H1 (cell line): ENCODE data around the gene ARID3B. TPM values are rescaled to one million over a fixed set of nuclear protein-coding genes. Genes with fewer than 3 reads are reported as not detected.

Experiments
- CTCF ChIA-PET: fragments of 300-600 bp; sonication (Branson Sonifier 250); formaldehyde crosslinking; loops from one replicate; lab custom pipeline; 2021; ENCODE audit not compliant: partially characterized antibody; lab: Charles Lee
- POLR2A ChIA-PET: fragments of 300-600 bp; sonication (Branson Sonifier 250); formaldehyde crosslinking; loops from one replicate; lab custom pipeline; 2021; ENCODE audit warnings: inconsistent platforms; ENCODE audit not compliant: partially characterized antibody; lab: Charles Lee
- DNase-seq, 2 experiments: peaks; one replicate each; pipeline versions ENCODE4 v3.0.0 to v3.0.0-alpha.2; 2010 to 2022; ENCODE audit warnings: low spot score in 2 of 2, low read depth in 1 of 2, mixed read lengths in 1 of 2
- FAIRE-seq: peaks from 2 replicates; lab custom pipeline; 2011; peaks lifted over from hg19 to GRCh38; lab: Jason Lieb, UNC
- H2AFZ ChIP-seq: 2 replicates; pipeline ENCODE4 v1.8.1; 2012; ENCODE audit warnings: low read length, inconsistent platforms
- H2AK5ac ChIP-seq: 2 replicates; pipeline ENCODE4 v1.6.1; 2013; ENCODE audit warnings: low read depth, low read length
- H2BK120ac ChIP-seq: replicated peaks from 2 replicates; pipeline ENCODE3; 2013; ENCODE audit warnings: low read depth, low read length, inconsistent platforms
- H2BK12ac ChIP-seq: 2 replicates; pipeline ENCODE4 v1.6.1; 2013; ENCODE audit warnings: low read depth, low read length
- H2BK15ac ChIP-seq: 2 replicates; pipeline ENCODE4 v1.6.1; 2013; ENCODE audit warnings: low read length
- H2BK20ac ChIP-seq: 2 replicates; pipeline ENCODE4 v1.6.1; 2013; ENCODE audit warnings: low read length
- H2BK5ac ChIP-seq: 2 replicates; pipeline ENCODE4 v1.6.1; 2013; ENCODE audit warnings: low read depth, low read length
- H3K14ac ChIP-seq: 2 replicates; pipeline ENCODE4 v1.6.1; 2013; ENCODE audit warnings: inconsistent platforms; ENCODE audit not compliant: insufficient read length
- H3K18ac ChIP-seq: 2 replicates; pipeline ENCODE4 v1.6.1; 2013; ENCODE audit warnings: low read length; ENCODE audit errors: extremely low read depth
- H3K23ac ChIP-seq: 2 replicates; pipeline ENCODE4 v1.6.1; 2013; ENCODE audit warnings: inconsistent platforms; ENCODE audit not compliant: insufficient read length
- H3K23me2 ChIP-seq: 2 replicates; pipeline ENCODE4 v1.6.1; 2013; ENCODE audit warnings: low read depth, low read length
- H3K27ac ChIP-seq: 2 replicates; pipeline ENCODE4 v1.6.1; 2011; ENCODE audit warnings: low read depth, low read length, inconsistent platforms
- H3K27me3 ChIP-seq, 4 experiments: replicated peaks in 1 of 4; 1 replicate in 1 of 4; 2 replicates in 3 of 4; pipeline versions ENCODE4 v1.6.1 to v1.8.1; 2011 to 2013; ENCODE audit warnings: low read length in 3 of 4, mild to moderate bottlenecking in 3 of 4, inconsistent platforms in 2 of 4, mixed read lengths in 2 of 4, moderate library complexity in 1 of 4; ENCODE audit not compliant: control insufficient read depth in 3 of 4, insufficient read depth in 3 of 4; ENCODE audit errors: extremely low read depth in 1 of 4
- H3K36me3 ChIP-seq, 4 experiments: 2 replicates each; pipeline versions ENCODE4 v1.6.1 to v1.8.1; 2011 to 2013; ENCODE audit warnings: mild to moderate bottlenecking in 4 of 4, low read length in 3 of 4, moderate library complexity in 2 of 4, control low read depth in 1 of 4, inconsistent platforms in 1 of 4; ENCODE audit not compliant: insufficient read depth in 4 of 4, control insufficient read depth in 2 of 4
- H3K4ac ChIP-seq: replicated peaks from 2 replicates; pipeline ENCODE3; 2013; ENCODE audit warnings: low read length, low read depth, mixed read lengths, inconsistent platforms; ENCODE audit not compliant: insufficient read length
- H3K4me1 ChIP-seq, 4 experiments: replicated peaks in 1 of 4; 1 replicate in 1 of 4; 2 replicates in 3 of 4; pipeline versions ENCODE4 v1.6.1 to v1.8.1; 2011 to 2013; ENCODE audit warnings: low read length in 3 of 4, inconsistent platforms in 2 of 4, mixed read lengths in 1 of 4; ENCODE audit not compliant: insufficient read depth in 4 of 4, control insufficient read depth in 3 of 4
- H3K4me2 ChIP-seq, 2 experiments: 2 replicates each; pipeline versions ENCODE4 v1.6.1 to v1.8.1; 2011 to 2013; ENCODE audit warnings: low read depth in 2 of 2, low read length in 2 of 2, control low read depth in 1 of 2, inconsistent platforms in 1 of 2, mild to moderate bottlenecking in 1 of 2; ENCODE audit not compliant: insufficient read depth in 1 of 2
- H3K4me3 ChIP-seq, 4 experiments: fragments of 200-600, 300-600 bp in 1 of 4; sonication (generic), shearing (Covaris generic), sonication (Bioruptor Twin) in 1 of 4; 2 replicates each; pipeline versions ENCODE4 v1.5.1 to v1.8.1; 2011 to 2016; ENCODE audit warnings: low read length in 4 of 4, low read depth in 3 of 4, control low read depth in 2 of 4, inconsistent platforms in 2 of 4, mild to moderate bottlenecking in 2 of 4, mixed read lengths in 1 of 4, moderate library complexity in 1 of 4; ENCODE audit not compliant: insufficient read depth in 2 of 4; ENCODE audit errors: extremely low read depth in 1 of 4
- H3K56ac ChIP-seq: replicated peaks from 2 replicates; pipeline ENCODE3; 2013; ENCODE audit warnings: low read depth, mild to moderate bottlenecking, mixed read lengths, low read length, inconsistent platforms; ENCODE audit not compliant: insufficient read length
- H3K79me1 ChIP-seq: 2 replicates; pipeline ENCODE4 v1.6.1; 2013; ENCODE audit warnings: low read depth, low read length, control low read depth
- H3K79me2 ChIP-seq, 2 experiments: 2 replicates each; pipeline versions ENCODE4 v1.6.1 to v1.8.1; 2012 to 2013; ENCODE audit warnings: low read length in 2 of 2, mild to moderate bottlenecking in 2 of 2, inconsistent platforms in 1 of 2; ENCODE audit not compliant: insufficient read depth in 2 of 2, control insufficient read depth in 1 of 2
- H3K9ac ChIP-seq, 4 experiments: replicated peaks in 1 of 4; 1 replicate in 1 of 4; 2 replicates in 3 of 4; pipeline versions ENCODE4 v1.6.1 to v1.8.1; 2011 to 2013; ENCODE audit warnings: low read depth in 3 of 4, low read length in 3 of 4, control low read depth in 2 of 4, mild to moderate bottlenecking in 2 of 4, moderate library complexity in 2 of 4, inconsistent platforms in 1 of 4; ENCODE audit errors: extremely low read depth in 1 of 4
- H3K9me3 ChIP-seq, 2 experiments: 2 replicates each; pipeline versions ENCODE4 v1.6.1 to v1.8.1; 2012 to 2013; ENCODE audit warnings: mild to moderate bottlenecking in 2 of 2, moderate library complexity in 2 of 2, control low read depth in 1 of 2, inconsistent platforms in 1 of 2, low read depth in 1 of 2, low read length in 1 of 2, mixed read lengths in 1 of 2; ENCODE audit not compliant: insufficient read depth in 2 of 2
- H4K20me1 ChIP-seq, 2 experiments: replicated peaks in 1 of 2; 2 replicates each; pipeline versions ENCODE3 to v1.8.1; 2011 to 2013; ENCODE audit warnings: inconsistent platforms in 2 of 2, low read length in 2 of 2, mild to moderate bottlenecking in 1 of 2; ENCODE audit not compliant: insufficient read depth in 2 of 2, control insufficient read depth in 1 of 2
- H4K5ac ChIP-seq: 2 replicates; pipeline ENCODE4 v1.6.1; 2013; ENCODE audit warnings: low read length, low read depth, mixed read lengths, inconsistent platforms; ENCODE audit not compliant: insufficient read length
- H4K8ac ChIP-seq: 2 replicates; pipeline ENCODE4 v1.8.0; 2013; ENCODE audit warnings: mild to moderate bottlenecking, moderate library complexity, low read length, inconsistent platforms; ENCODE audit not compliant: insufficient read depth; ENCODE audit errors: extremely low read depth
- H4K91ac ChIP-seq: replicated peaks from 2 replicates; pipeline ENCODE3; 2013; ENCODE audit warnings: low read length, mixed read lengths, inconsistent platforms; ENCODE audit not compliant: insufficient read length
- WGBS, 2 experiments: shearing (Covaris generic) in 1 of 2; methylation state at CpG; one replicate each; pipeline versions ENCODE4 v1.1.6 to v1.1.7; 2013 to 2015; ENCODE audit warnings: low lambda C conversion rate in 2 of 2, mixed read lengths in 2 of 2, inconsistent platforms in 1 of 2, low coverage in 1 of 2, missing lambda C conversion rate in 1 of 2; ENCODE audit not compliant: insufficient replicate concordance in 2 of 2, insufficient coverage in 1 of 2, insufficient read length in 1 of 2; ENCODE audit errors: extremely low coverage in 1 of 2, missing lambda C conversion rate in 1 of 2; 5-methylcytosine and 5-hydroxymethylcytosine counted together
- polyA plus RNA-seq, 7 experiments: library from polyadenylated mRNA; depleted of rRNA in 3 of 7; stranded (reverse) in 5 of 7; unstranded in 2 of 7; fragments of >200 nt in 5 of 7; fragments of 200-250 nt in 2 of 7; gene quantifications; 1 replicate in 5 of 7; 2 replicates in 1 of 7; 4 replicates in 1 of 7; pipeline versions ENCODE4 v1.2.1 to v1.2.3, GENCODE V29; 2011 to 2013; ENCODE audit warnings: missing spikeins in 2 of 7, mixed read lengths in 2 of 7
- total RNA-seq: library from RNA; stranded (reverse); fragmentation: NEBNext Ultra II Directional; extraction: Animal tissue kit (Norgen Biotek cat#: 25700); gene quantifications from 2 replicates; pipeline ENCODE4 v1.2.1, GENCODE V29; 2021
- TF ChIP-seq, protein P1 (sequence below): IDR thresholded peaks from 2 replicates; pipeline ENCODE4 v1.6.1; 2011; ENCODE audit warnings: low read depth, mild to moderate bottlenecking, low read length; ENCODE audit not compliant: insufficient read depth

The ARID3B gene
- total and polyA plus RNA-seq, 2 of the 8 experiments (the other 6 are each of a cell fraction or from before 2014, with no cell fraction given): 81.0 to 115 TPM

- FAIRE-seq: no peak
- Histone ChIP-seq H2BK12ac (no peak overlapping the region), H3K4me1 (no peaks in the 10 kb centered on the region), H3K18ac (no peak overlapping the region), H3K36me3 (peaks cover 21 to 36% (median 27%) of the 10 kb centered on the region in 4 experiments), H3K9me3 (no peaks in the 10 kb centered on the region), H4K8ac (no peak overlapping the region), H3K4me3 (no peak overlapping the region), H3K27ac (no peak overlapping the region), H4K5ac (no peak overlapping the region), H2BK20ac (no peak overlapping the region), H3K9ac (no peak overlapping the region), H2BK15ac (no peak overlapping the region), H3K23ac (no peak overlapping the region), H2BK5ac (no peak overlapping the region), H3K4ac (no peak overlapping the region), H2BK120ac (no peak overlapping the region), H3K4me2 (no peak overlapping the region), H3K27me3 (no peaks in the 10 kb centered on the region), H3K79me2 (no peaks in the 10 kb centered on the region), H3K14ac (no peak overlapping the region), H3K56ac (no peak overlapping the region), H4K91ac (no peak overlapping the region), H2AK5ac (no peak overlapping the region), H3K79me1 (no peaks in the 10 kb centered on the region), H3K23me2 (no peaks in the 10 kb centered on the region), H2AFZ (no peak overlapping the region), H4K20me1 (peaks cover 10 to 26% of the 10 kb centered on the region in 2 experiments)
- DNase-seq: no peak
- TF ChIP-seq, protein P1, sequence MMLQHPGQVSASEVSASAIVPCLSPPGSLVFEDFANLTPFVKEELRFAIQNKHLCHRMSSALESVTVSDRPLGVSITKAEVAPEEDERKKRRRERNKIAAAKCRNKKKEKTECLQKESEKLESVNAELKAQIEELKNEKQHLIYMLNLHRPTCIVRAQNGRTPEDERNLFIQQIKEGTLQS: no peak
- 97% methylated on average over 9 of the region's 9 CpGs; no CpG with 5 or more reads in 1 of the 2 experiments for WGBS, 2 experiments
- CTCF ChIA-PET: interaction anchor here (0.6 to 37.5 kb wide), 31 partner anchors 9 to 318 kb away, joined by 3 to 1439 read pairs (median 4); partner anchors contain the start of genes CLK3, CPLX3, CSK and CYP1A1
- POLR2A ChIA-PET: interaction anchor here (0.8 to 8.4 kb wide), 8 partner anchors 8 to 136 kb away, joined by 3 to 81 read pairs (median 4); partner anchors contain the start of gene EDC3
Measured at GRCh38 chr15:74632601-74633000, 91.6 kb downstream of the ARID3B start.
